Mesodermal cell (in vitro differentiated cells): Measurements from ENCODE around the gene SLC16A9.
"Not testable (repeated sequence)": the region's sequence is repeated elsewhere in the genome, so short reads cannot be mapped to it uniquely, and the experiment has no call there.

Experiments used
- H3K27ac ChIP-seq: 2 replicates; pipeline ENCODE4 v1.7.0; 2013; ENCODE audit warnings: mild to moderate bottlenecking, low read depth, low read length, moderate library complexity; ENCODE audit not compliant: severe bottlenecking
- H3K36me3 ChIP-seq: 2 replicates; pipeline ENCODE4 v1.7.1; 2013; ENCODE audit warnings: mild to moderate bottlenecking, low read length, moderate library complexity; ENCODE audit not compliant: control insufficient read depth, insufficient read depth
- H3K4me1 ChIP-seq: one replicate; pipeline ENCODE4 v1.7.1; 2013; ENCODE audit warnings: mild to moderate bottlenecking, low read length; ENCODE audit not compliant: insufficient read depth, control insufficient read depth, poor library complexity, severe bottlenecking
- H3K4me3 ChIP-seq: 2 replicates; pipeline ENCODE4 v1.7.0; 2013; ENCODE audit warnings: low read length, control low read depth, mild to moderate bottlenecking; ENCODE audit not compliant: insufficient read depth, poor library complexity, severe bottlenecking; ENCODE audit errors: extremely low read depth
- H3K9me3 ChIP-seq: 2 replicates; pipeline ENCODE4 v1.7.1; 2013; ENCODE audit warnings: mild to moderate bottlenecking, low read length, moderate library complexity; ENCODE audit not compliant: control insufficient read depth
- WGBS, 2 experiments: methylation state at CpG; one replicate each; pipeline ENCODE4 v1.1.5; 2013; ENCODE audit warnings: missing lambda C conversion rate in 2 of 2; ENCODE audit not compliant: insufficient coverage in 2 of 2; 5-methylcytosine and 5-hydroxymethylcytosine counted together

Gene SLC16A9

GRCh38 chr10:59741583-59741982, 31.9 kb upstream of the SLC16A9 start:
- no peaks in the 10 kb centered on the region for H3K36me3 ChIP-seq
- H3K4me3 ChIP-seq = no peak overlapping the region
- no peaks in the 10 kb centered on the region for H3K9me3 ChIP-seq
- WGBS, 2 experiments = 93% methylated on average over 3 to 4 of the region's 5 CpGs
- no peaks in the 10 kb centered on the region for H3K4me1 ChIP-seq
- H3K27ac ChIP-seq = no peak overlapping the region

- no peaks in the 10 kb centered on the region for H3K36me3 ChIP-seq
- no peaks in the 10 kb centered on the region for H3K4me1 ChIP-seq
- H3K4me3 ChIP-seq = no peak overlapping the region
- H3K9me3 ChIP-seq = no peaks in the 10 kb centered on the region
- no peak overlapping the region for H3K27ac ChIP-seq
These were observed 31.4 kb upstream of the SLC16A9 start for GRCh38 chr10:59741048-59741447.

- H3K4me3 ChIP-seq = no peak overlapping the region
- no peaks in the 10 kb centered on the region for H3K4me1 ChIP-seq
- no CpG with 5 or more reads among the region's 1 CpG for WGBS, 2 experiments
- H3K9me3 ChIP-seq = no peaks in the 10 kb centered on the region
- H3K36me3 ChIP-seq = no peaks in the 10 kb centered on the region
- no peak overlapping the region for H3K27ac ChIP-seq
These were observed 27.1 kb upstream of the SLC16A9 start for GRCh38 chr10:59736749-59737148.

- Histone ChIP-seq H3K36me3 (no peaks in the 10 kb centered on the region), H3K4me3 (no peak overlapping the region), H3K4me1 (no peaks in the 10 kb centered on the region), H3K27ac (no peak overlapping the region), H3K9me3 (no peaks in the 10 kb centered on the region)
- no CpG with 5 or more reads among the region's 1 CpG for WGBS, 2 experiments
These were observed 25.6 kb upstream of the SLC16A9 start for GRCh38 chr10:59735296-59735695.

- WGBS, 2 experiments = 75 to 95% methylated on average over 2 of the region's 3 CpGs
These were observed 24.4 kb upstream of the SLC16A9 start for GRCh38 chr10:59734014-59734462.

GRCh38 chr10:59733321-59734013, 23.8 kb upstream of the SLC16A9 start:
- not testable (repeated sequence) for H3K27ac ChIP-seq, H3K36me3 ChIP-seq, H3K4me3 ChIP-seq, H3K9me3 ChIP-seq, H3K4me1 ChIP-seq
- WGBS, 2 experiments = 85 to 96% methylated on average over 11 to 12 of the region's 16 CpGs

More at GRCh38 chr10:59734014-59734462, 24.4 kb upstream of the SLC16A9 start:
- Histone ChIP-seq H3K9me3 (no peaks in the 10 kb centered on the region), H3K36me3 (no peaks in the 10 kb centered on the region), H3K4me1 (no peaks in the 10 kb centered on the region), H3K4me3 (no peak overlapping the region), H3K27ac (no peak overlapping the region)

- not testable (repeated sequence) for H3K4me3 ChIP-seq, H3K27ac ChIP-seq, H3K9me3 ChIP-seq, H3K36me3 ChIP-seq, H3K4me1 ChIP-seq
- 93 to 100% methylated on average over 2 to 4 of the region's 4 CpGs for WGBS, 2 experiments
These were observed 23.2 kb upstream of the SLC16A9 start for GRCh38 chr10:59732849-59733248.

- 100% methylated on average over 2 of the region's 4 CpGs; no CpG with 5 or more reads in 1 of the 2 experiments for WGBS, 2 experiments
These were observed 19.5 kb upstream of the SLC16A9 start for GRCh38 chr10:59729167-59729566.

GRCh38 chr10:59724098-59724938, 14.7 kb upstream of the SLC16A9 start:
- no peak overlapping the region for H3K27ac ChIP-seq
- H3K9me3 ChIP-seq = peaks cover 6% of the 10 kb centered on the region
- H3K36me3 ChIP-seq = no peaks in the 10 kb centered on the region
- H3K4me1 ChIP-seq = no peaks in the 10 kb centered on the region
- H3K4me3 ChIP-seq = no peak overlapping the region
- 89% methylated on average over 1 of the region's 3 CpGs; no CpG with 5 or more reads in 1 of the 2 experiments for WGBS, 2 experiments

More at GRCh38 chr10:59729167-59729566, 19.5 kb upstream of the SLC16A9 start:
- H3K4me3 ChIP-seq, H3K36me3 ChIP-seq, H3K4me1 ChIP-seq, H3K27ac ChIP-seq, H3K9me3 ChIP-seq: not testable (repeated sequence)

- Histone ChIP-seq H3K27ac (no peak overlapping the region), H3K4me1 (no peaks in the 10 kb centered on the region), H3K9me3 (peaks cover 6% of the 10 kb centered on the region), H3K4me3 (no peak overlapping the region), H3K36me3 (no peaks in the 10 kb centered on the region)
These were observed 10.7 kb upstream of the SLC16A9 start for GRCh38 chr10:59720377-59720776.

- Histone ChIP-seq H3K27ac (no peak overlapping the region), H3K9me3 (peaks cover 6% of the 10 kb centered on the region), H3K4me3 (no peak overlapping the region), H3K4me1 (no peaks in the 10 kb centered on the region), H3K36me3 (no peaks in the 10 kb centered on the region)
- no CpG with 5 or more reads among the region's 2 CpGs for WGBS, 2 experiments
These were observed 9.7 kb upstream of the SLC16A9 start for GRCh38 chr10:59719374-59719773.
